Activated naive CD8-positive, alpha-beta T cell treated with anti-CD3 and anti-CD28 coated beads, Interleukin-2, amount 50 U/mL, for 24 hours (primary cell): ENCODE measurements around the gene STK31.
"Not testable (repeated sequence)": the region's sequence is repeated elsewhere in the genome, so short reads cannot be mapped to it uniquely, and the experiment has no call there.

Experiments used
- ATAC-seq: fragments of 150-1000 bp; cut with Tn5 transposase; one replicate; pipeline ENCODE4 v1.10.0; 2021
- DNase-seq: peaks from one replicate; pipeline ENCODE4 v3.0.0; 2021
- H3K27ac Mint-ChIP-seq: one replicate; pipeline ENCODE4 v1.8.0; 2021; ENCODE audit warnings: mild to moderate bottlenecking, mixed read lengths
- H3K27me3 Mint-ChIP-seq: one replicate; pipeline ENCODE4 v1.8.0; 2021; ENCODE audit warnings: mixed read lengths
- H3K36me3 Mint-ChIP-seq: one replicate; pipeline ENCODE4 v1.8.0; 2021; ENCODE audit warnings: low read depth, mixed read lengths
- H3K4me1 Mint-ChIP-seq: one replicate; pipeline ENCODE4 v1.8.0; 2021; ENCODE audit warnings: mixed read lengths
- H3K4me3 Mint-ChIP-seq: one replicate; pipeline ENCODE4 v1.8.0; 2021; ENCODE audit warnings: mild to moderate bottlenecking, moderate library complexity, mixed read lengths
- H3K9me3 Mint-ChIP-seq: one replicate; pipeline ENCODE4 v1.8.0; 2021; ENCODE audit warnings: mixed read lengths

Gene STK31

DNA sequence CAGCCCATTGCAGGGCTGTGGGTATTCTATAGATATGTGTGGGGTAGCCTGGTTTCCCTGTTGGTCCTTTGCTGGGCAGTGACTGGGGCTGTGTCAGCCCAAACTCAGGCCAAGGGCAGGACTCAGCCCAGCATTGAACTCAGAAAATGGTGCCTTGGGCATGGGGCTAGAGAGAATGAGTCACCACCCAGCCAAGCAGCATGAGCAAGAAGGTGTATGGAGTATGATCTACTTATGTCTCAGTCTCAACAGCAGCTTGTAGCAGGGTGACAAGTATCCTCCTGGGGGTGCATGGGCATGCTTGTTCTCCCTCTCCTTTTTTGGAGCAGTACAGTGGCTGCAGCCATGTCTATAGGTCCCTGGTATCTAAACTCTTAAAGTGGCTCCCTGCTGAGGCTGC, 32.0 kb downstream of the STK31 start:
- H3K9me3 Mint-ChIP-seq, result peaks cover 28% of the 10 kb centered on the region
- no peak for ATAC-seq
- no peaks in the 10 kb centered on the region for H3K4me1 Mint-ChIP-seq
- H3K4me3 Mint-ChIP-seq, result no peak overlapping the region
- no peak for DNase-seq
- H3K27me3 Mint-ChIP-seq, result no peaks in the 10 kb centered on the region
- no peak overlapping the region for H3K27ac Mint-ChIP-seq
- H3K36me3 Mint-ChIP-seq, result peaks cover 2% of the 10 kb centered on the region

DNA sequence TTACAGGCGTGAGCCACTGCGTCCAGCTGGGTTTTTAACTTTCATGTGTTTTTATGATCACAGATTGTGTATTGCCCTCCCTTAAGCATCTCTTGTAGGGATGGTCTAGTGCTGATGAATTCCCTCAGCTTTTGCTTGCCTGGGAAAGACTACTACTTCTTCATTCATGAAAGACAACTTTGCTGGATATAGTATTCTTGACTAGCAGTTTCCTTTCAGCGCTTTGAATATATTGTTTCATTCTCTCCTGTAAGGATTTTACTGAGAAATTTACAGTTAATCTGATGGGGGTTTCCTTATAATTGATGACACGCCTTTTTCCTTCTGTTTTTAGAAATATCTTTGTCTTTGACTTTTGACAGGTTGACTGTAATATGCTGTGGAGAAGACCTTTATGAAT, 33.2 kb downstream of the STK31 start:
- no peaks in the 10 kb centered on the region for H3K4me1 Mint-ChIP-seq
- H3K27ac Mint-ChIP-seq, result no peak overlapping the region
- DNase-seq (no peak), ATAC-seq (no peak)
- no peaks in the 10 kb centered on the region for H3K27me3 Mint-ChIP-seq
- H3K4me3 Mint-ChIP-seq, result no peak overlapping the region
- peaks cover 31% of the 10 kb centered on the region for H3K9me3 Mint-ChIP-seq
- H3K36me3 Mint-ChIP-seq, result peaks cover 2% of the 10 kb centered on the region

DNA sequence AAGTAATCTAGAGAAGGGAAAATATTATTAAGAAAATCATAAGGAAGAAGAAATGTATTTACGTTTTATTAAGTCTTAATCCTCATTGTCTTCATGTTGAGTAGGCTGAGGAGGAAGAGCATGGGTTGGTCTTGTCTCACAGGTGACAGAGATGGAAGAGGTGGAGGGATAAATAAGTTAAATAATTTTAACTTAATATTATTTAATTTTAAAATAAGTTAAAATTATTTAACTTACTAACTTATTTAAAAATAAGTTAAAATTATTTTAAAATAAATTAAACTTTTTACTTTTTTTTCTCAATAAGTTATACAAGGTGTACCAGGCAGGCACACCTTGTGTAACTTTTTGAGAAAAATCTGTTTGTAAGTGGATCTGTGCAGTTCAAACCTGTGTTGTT, 36.6 kb downstream of the STK31 start:
- ATAC-seq (no peak), DNase-seq (no peak)
- Mint-ChIP-seq H3K27ac (no peak overlapping the region), H3K4me1 (no peaks in the 10 kb centered on the region), H3K27me3 (no peaks in the 10 kb centered on the region), H3K36me3 (peaks cover 2% of the 10 kb centered on the region), H3K4me3 (no peak overlapping the region), H3K9me3 (peaks cover 36% of the 10 kb centered on the region)

DNA sequence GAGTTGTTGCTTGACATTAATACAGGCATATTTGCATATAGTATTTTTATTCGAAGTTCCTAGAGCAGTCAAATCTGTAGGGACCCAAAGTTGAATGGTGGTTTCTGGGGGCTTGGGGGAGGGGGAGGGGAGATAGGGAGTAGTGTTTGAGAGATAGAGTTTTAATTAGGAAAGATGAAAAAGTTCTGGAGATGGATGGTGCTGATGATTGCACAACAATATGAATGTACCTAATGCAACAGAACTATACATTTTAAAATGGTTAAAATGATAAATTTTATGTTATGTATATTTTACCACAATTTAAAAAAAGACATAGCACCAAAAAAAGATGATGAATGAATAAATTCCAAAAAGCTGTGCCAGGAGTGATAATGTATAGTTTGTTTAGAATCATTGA, 41.8 kb downstream of the STK31 start:
- Mint-ChIP-seq H3K27me3 (no peaks in the 10 kb centered on the region), H3K4me3 (no peak overlapping the region), H3K36me3 (no peaks in the 10 kb centered on the region), H3K9me3 (peaks cover 8% of the 10 kb centered on the region), H3K4me1 (no peaks in the 10 kb centered on the region), H3K27ac (no peak overlapping the region)
- ATAC-seq (no peak), DNase-seq (no peak)

DNA sequence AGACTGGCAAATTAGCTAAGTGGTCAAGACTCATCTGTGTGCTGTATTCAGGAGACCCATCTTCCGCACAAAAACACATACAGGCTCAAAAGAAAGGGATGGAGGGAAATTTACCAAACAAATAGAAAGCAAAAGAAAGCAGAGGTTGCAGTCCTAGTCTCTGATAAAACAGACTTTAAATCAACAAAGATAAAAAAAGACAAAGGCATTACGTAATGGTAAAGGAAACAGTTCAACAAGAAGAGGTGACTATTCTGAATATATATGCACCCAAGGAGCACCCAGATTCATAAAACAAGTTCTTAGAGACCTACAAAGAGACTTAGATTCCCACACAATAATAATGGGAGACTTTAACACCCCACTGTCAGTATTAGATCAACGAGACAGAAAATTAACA, 48.8 kb downstream of the STK31 start:
- H3K27ac Mint-ChIP-seq, H3K27me3 Mint-ChIP-seq, ATAC-seq, DNase-seq, H3K36me3 Mint-ChIP-seq, H3K4me3 Mint-ChIP-seq, H3K4me1 Mint-ChIP-seq, H3K9me3 Mint-ChIP-seq: not testable (repeated sequence)

DNA sequence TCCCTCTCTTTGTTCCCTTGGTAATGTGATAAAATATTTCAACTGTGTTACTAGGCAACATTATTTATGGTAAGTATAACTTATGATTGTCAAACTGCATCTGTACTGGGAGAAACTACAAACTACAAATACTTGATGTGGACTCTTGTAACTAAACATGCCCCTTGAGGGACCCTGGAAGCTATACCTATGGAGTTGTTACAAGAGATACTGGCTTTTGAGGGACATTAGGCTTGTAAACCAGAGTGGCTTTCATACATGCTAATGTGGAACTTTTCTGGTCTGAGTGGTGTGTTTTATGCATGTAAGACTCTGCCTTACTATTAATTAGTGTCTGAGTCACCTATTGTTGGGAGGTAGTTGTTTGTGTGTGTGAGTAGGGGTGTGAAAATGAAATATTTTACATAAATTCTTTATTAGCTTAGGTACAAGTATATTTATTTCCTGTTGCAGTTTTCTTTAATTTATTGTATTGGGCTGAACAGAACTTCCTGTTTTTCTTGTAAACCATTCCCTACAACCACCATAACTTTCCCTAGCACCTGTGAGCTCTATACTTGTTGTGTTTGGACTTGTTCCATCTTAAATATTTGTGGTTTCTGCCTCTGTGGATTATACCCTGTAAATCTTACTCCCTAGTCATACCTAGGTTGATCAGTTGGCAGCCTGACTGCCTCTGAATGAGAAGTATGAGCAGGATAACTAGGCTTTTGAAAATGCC, 49.8 kb downstream of the STK31 start:
- H3K9me3 Mint-ChIP-seq, result no peaks in the 10 kb centered on the region
- ATAC-seq (no peak), DNase-seq (no peak)
- no peaks in the 10 kb centered on the region for H3K27me3 Mint-ChIP-seq
- H3K4me3 Mint-ChIP-seq, result no peak overlapping the region
- no peaks in the 10 kb centered on the region for H3K4me1 Mint-ChIP-seq
- no peak overlapping the region for H3K27ac Mint-ChIP-seq
- no peaks in the 10 kb centered on the region for H3K36me3 Mint-ChIP-seq

DNA sequence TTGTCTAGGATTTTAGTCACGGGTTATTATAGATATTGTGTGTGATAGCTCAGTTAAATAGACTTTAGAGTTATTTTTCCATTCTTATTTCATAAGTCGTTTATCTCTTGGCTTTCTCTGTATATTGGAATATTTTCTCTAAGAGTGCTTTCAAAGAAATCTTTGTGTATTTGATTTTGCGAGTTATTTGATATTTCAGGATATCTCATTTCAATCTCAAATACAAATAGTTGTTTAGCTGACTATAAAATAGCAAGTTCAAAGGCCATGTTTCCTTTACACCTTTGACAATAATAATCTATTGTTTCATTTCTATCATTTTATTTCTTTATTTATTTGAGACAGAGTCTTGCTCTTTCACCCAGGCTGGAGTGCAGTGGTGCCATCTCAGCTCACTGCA, 55.9 kb downstream of the STK31 start:
- Mint-ChIP-seq H3K36me3 (no peaks in the 10 kb centered on the region), H3K27me3 (no peaks in the 10 kb centered on the region), H3K4me1 (no peaks in the 10 kb centered on the region), H3K4me3 (no peak overlapping the region), H3K27ac (no peak overlapping the region), H3K9me3 (no peaks in the 10 kb centered on the region)
- DNase-seq (no peak), ATAC-seq (no peak)

DNA sequence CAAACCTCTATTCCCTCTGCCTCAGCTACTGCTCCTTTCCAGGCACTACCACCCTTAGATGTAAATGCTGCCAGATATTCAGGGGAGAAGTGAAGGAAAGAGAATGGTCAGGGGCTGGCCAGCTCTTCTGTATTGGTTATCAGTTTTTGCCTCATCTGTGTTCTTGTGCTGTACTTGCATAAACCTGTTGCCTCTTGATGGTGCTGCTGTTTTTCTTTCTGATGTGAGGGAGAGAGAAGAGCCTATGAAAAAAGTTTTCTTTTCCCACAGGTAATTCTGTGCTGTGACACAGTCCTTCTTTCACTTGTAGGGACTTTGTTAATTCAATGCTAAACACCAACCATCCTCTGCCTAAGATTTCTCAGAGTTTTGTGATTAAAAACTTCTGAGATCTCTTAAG, 57.5 kb downstream of the STK31 start:
- no peaks in the 10 kb centered on the region for H3K9me3 Mint-ChIP-seq
- H3K36me3 Mint-ChIP-seq, result no peaks in the 10 kb centered on the region
- no peak overlapping the region for H3K4me3 Mint-ChIP-seq
- no peak overlapping the region for H3K27ac Mint-ChIP-seq
- no peak for ATAC-seq
- no peaks in the 10 kb centered on the region for H3K4me1 Mint-ChIP-seq
- DNase-seq, result no peak
- H3K27me3 Mint-ChIP-seq, result no peaks in the 10 kb centered on the region

DNA sequence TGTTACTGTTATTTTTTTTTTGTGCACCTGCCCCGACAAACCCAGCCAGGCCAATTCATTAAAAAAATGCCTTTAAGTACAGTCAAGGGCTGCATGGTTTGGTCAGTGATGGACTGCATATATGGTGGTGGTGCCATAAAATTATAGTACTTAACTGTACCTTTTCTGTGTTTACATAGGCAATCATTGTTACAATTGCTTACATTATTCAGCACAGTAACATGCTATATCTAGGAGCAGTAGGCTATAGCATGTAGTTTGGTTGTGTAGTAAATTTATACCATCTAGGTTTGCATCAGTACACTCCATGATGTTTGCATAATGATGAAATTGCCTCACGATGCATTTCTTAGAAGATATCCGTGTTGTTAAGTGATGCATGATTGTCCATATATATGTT, 58.0 kb downstream of the STK31 start:
- H3K27ac Mint-ChIP-seq, result no peak overlapping the region
- no peaks in the 10 kb centered on the region for H3K36me3 Mint-ChIP-seq
- no peaks in the 10 kb centered on the region for H3K27me3 Mint-ChIP-seq
- ATAC-seq, result no peak
- no peak for DNase-seq
- no peak overlapping the region for H3K4me3 Mint-ChIP-seq
- no peaks in the 10 kb centered on the region for H3K4me1 Mint-ChIP-seq
- no peaks in the 10 kb centered on the region for H3K9me3 Mint-ChIP-seq

DNA sequence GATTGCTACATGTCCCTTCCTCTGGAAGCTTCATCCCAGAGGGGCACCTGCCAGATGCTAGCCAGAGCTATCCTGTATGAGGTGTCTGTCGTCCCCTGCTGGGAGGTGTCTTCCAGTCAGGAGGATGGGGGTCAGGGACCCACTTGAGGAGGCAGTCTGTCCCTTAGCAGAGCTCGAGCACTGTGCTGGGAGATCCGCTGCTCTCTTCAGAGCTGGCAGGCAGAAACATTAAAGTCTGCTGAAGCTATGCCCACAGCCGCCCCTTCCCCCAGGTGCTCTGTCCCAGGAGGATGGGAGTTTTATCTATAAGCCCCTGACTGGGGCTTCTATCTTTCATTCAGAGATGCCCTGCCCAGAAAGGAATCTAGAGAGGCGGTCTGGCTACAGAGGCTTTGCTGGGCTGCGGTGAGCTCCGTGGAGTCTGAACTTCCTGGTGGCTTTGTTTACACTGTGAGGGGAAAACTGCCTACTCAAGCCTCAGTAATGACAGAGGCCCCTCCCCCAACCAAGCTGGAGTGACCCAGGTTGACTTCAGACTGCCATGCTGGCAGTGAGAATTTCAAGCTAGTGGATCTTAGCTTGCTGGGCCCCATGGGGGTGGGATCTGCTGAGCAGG, 69.3 kb downstream of the STK31 start:
- not testable (repeated sequence) for H3K4me1 Mint-ChIP-seq, ATAC-seq, H3K9me3 Mint-ChIP-seq, H3K4me3 Mint-ChIP-seq, DNase-seq, H3K36me3 Mint-ChIP-seq, H3K27ac Mint-ChIP-seq, H3K27me3 Mint-ChIP-seq

DNA sequence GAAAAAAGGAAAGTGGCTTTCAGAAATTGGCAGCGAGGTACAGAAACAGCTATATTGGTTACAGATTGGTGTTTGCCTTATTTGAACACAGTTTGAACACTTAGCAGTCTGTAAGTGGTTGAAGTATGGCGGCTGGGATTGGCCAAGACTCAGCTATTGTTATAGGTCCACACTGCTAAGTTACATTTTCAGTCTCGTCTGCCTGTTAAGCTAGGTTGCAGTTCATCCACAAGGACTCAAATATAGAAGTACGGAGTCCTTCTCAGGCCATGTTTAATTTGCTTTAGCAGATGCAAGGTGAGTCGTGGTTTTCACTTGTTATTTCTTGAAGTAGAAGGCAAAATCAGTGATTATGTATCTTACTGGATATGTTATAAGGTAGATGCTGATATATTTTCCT, 73.1 kb downstream of the STK31 start:
- Mint-ChIP-seq H3K4me1 (no peaks in the 10 kb centered on the region), H3K27ac (no peak overlapping the region), H3K9me3 (no peaks in the 10 kb centered on the region), H3K36me3 (no peaks in the 10 kb centered on the region), H3K27me3 (no peaks in the 10 kb centered on the region), H3K4me3 (no peak overlapping the region)
- ATAC-seq, result no peak
- no peak for DNase-seq

DNA sequence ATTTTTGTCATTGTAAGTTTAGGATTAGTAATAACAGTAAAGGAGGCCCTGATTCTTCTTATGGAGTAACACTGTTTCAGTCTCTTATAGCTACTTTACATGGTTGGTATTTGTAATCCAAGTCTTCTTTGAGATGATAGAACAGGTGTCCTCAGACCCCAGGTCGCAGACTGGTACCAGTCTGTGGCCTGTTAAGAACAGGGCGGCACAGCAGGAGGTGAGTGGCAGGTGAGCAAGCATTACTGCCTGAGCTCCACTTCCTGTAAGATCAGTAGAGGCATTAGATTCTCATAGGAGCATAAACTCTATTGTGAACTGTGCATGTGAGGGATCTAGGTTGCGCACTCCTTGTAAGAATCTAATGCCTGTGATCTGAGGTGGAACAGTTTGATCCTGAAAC, 77.3 kb downstream of the STK31 start:
- no peaks in the 10 kb centered on the region for H3K4me1 Mint-ChIP-seq
- no peak overlapping the region for H3K27ac Mint-ChIP-seq
- no peaks in the 10 kb centered on the region for H3K27me3 Mint-ChIP-seq
- DNase-seq (no peak), ATAC-seq (no peak)
- no peaks in the 10 kb centered on the region for H3K9me3 Mint-ChIP-seq
- H3K36me3 Mint-ChIP-seq, result no peaks in the 10 kb centered on the region
- H3K4me3 Mint-ChIP-seq, result no peak overlapping the region

DNA sequence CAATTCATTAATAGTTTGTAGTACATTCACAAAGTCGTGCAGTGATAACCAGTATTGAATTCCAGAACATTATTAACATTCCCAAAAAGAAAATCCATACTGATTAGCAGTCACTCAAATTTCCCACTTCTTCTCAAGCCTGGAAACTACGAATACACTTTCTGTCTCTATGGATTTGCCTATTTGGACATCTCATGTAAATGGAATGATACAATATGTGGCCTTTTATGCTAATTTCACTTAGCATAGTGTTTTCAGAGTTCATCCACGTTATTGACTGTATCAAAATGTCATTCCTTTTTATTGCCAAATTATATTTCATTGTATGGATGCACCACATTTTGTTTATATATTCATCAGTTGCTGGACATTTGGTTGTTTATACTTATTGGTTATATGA, 78.8 kb downstream of the STK31 start:
- Mint-ChIP-seq H3K36me3 (peaks cover 3% of the 10 kb centered on the region), H3K27ac (no peak overlapping the region), H3K27me3 (no peaks in the 10 kb centered on the region), H3K4me3 (no peak overlapping the region), H3K4me1 (no peaks in the 10 kb centered on the region), H3K9me3 (peaks cover 8% of the 10 kb centered on the region)
- no peak for DNase-seq
- ATAC-seq, result no peak

DNA sequence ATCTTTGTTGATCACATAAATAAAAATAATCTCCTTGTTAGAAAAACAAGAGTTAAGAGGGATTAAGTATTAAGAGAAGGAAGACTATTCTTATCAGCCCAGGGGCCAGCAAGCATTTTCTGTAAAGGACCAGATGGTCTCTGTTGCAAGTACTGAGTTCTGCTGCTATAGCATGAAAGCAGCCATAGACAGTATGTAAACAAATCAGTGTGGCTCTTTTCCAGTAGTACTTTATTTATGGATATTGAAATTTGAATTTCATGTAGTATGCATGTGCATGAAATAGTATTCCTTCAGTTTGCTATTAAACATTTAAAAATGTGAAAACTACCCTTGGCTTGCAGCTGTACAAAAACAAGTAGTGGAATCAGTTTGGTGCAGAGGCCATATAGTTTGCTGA, 81.7 kb downstream of the STK31 start:
- no peaks in the 10 kb centered on the region for H3K27me3 Mint-ChIP-seq
- H3K4me3 Mint-ChIP-seq, result no peak overlapping the region
- no peak overlapping the region for H3K27ac Mint-ChIP-seq
- ATAC-seq (no peak), DNase-seq (no peak)
- H3K36me3 Mint-ChIP-seq, result peaks cover 10% of the 10 kb centered on the region
- peaks cover 28% of the 10 kb centered on the region for H3K9me3 Mint-ChIP-seq
- no peaks in the 10 kb centered on the region for H3K4me1 Mint-ChIP-seq

DNA sequence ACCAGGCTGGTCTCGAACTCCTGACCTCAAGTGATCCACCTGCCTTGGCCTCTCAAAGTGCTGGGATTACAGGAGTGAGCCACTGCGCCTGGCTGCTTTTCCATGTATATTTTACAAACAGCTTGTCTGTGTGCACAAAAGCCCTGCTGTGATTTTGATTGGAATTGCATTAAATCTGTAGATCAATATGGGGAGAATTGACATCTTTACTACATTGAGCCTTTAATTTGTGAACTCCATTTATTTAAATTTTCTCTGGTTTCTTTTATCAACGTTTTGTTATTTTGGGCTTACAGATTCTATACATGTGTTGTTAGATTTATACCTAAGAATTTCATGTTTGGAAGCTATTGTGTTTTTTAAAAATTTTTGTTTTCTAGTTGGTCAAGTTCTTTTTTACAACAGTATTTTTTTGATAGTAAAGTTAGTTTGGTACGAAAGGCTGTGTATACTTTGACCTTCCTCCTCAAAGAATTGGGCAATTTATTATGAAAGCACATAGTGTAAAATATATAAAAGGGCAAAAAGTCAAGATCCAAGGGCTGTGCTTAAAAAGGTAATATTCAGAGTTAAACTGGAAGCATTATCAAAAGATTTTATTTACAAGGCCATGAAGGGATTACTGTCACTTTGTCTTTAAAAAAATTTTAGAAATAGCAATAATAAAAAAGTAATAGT, 92.8 kb downstream of the STK31 start:
- DNase-seq, result no peak
- Mint-ChIP-seq H3K9me3 (peaks cover under 1% of the 10 kb centered on the region), H3K36me3 (peaks cover under 1% of the 10 kb centered on the region), H3K4me1 (no peaks in the 10 kb centered on the region), H3K27ac (no peak overlapping the region), H3K4me3 (no peak overlapping the region), H3K27me3 (peaks cover 12% of the 10 kb centered on the region)
- ATAC-seq, result no peak
